Gastrocnemius medialis (tissue), 4 donors: Measurements from ENCODE around the gene CIB4. TPM values are rescaled to one million over a fixed set of nuclear protein-coding genes. Genes with fewer than 3 reads are reported as not detected.
"Not testable (repeated sequence)": the region's sequence is repeated elsewhere in the genome, so short reads cannot be mapped to it uniquely, and the experiment has no call there.

Experiments used
- ATAC-seq, 2 donors: fragments of 150-250 bp; one replicate each; pipeline ENCODE4 v1.9.1; 2016
- DNase-seq, 2 donors: peaks; one replicate each; pipeline ENCODE4 v3.0.0-alpha.2; 2019
- H3K27ac ChIP-seq, 4 donors: fragments of 200-600 bp; sonication (generic); 1 replicate in 1 of 4; 2 replicates in 3 of 4; pipeline ENCODE4 v1.5.1; 2016 to 2018; ENCODE audit warnings: mild to moderate bottlenecking in 2 of 4, moderate library complexity in 1 of 4
- H3K27me3 ChIP-seq, 3 donors: fragments of 200-600 bp; sonication (generic) in 2 of 3; 1 replicate in 1 of 3; 2 replicates in 2 of 3; pipeline versions ENCODE4 v1.5.1 to v1.6.0; 2016 to 2019; ENCODE audit warnings: mild to moderate bottlenecking in 1 of 3, moderate library complexity in 1 of 3
- H3K36me3 ChIP-seq, 2 donors: fragments of 200-600 bp; sonication (generic) in 1 of 2; one replicate each; pipeline ENCODE4 v1.5.1; 2017 to 2018
- H3K4me1 ChIP-seq, 2 donors: fragments of 200-600 bp; sonication (generic) in 1 of 2; one replicate each; pipeline ENCODE4 v1.5.1; 2016 to 2017; ENCODE audit warnings: mild to moderate bottlenecking in 2 of 2
- H3K4me3 ChIP-seq, 4 donors: fragments of 200-600 bp; sonication (generic) in 3 of 4; 1 replicate in 1 of 4; 2 replicates in 3 of 4; pipeline ENCODE4 v1.5.1; 2016 to 2019; ENCODE audit warnings: mild to moderate bottlenecking in 2 of 4
- H3K9me3 ChIP-seq, 3 donors: fragments of 200-600 bp; sonication (generic) in 2 of 3; 1 replicate in 1 of 3; 2 replicates in 2 of 3; pipeline ENCODE4 v1.5.1; 2016 to 2019
- POLR2A ChIP-seq, 2 donors: fragments of 450-650 bp; IDR thresholded peaks; one replicate each; pipeline ENCODE4 v1.6.1; 2017; ENCODE audit warnings: antibody characterized with exemption in 2 of 2, mild to moderate bottlenecking in 2 of 2, moderate library complexity in 2 of 2
- in situ Hi-C, 4 donors: fragments of 200-750 bp; cut with MboI; loops; one replicate each; pipeline versions ENCODE4 v1.15.0 to v1.8.0; 2017; ENCODE audit warnings: low sequenced_read_pairs in 4 of 4
- intact Hi-C: fragments of 100-400 bp; cut with DNase I; formaldehyde crosslinking; loops from one replicate; pipeline ENCODE4 v1.15.1; 2023; ENCODE audit warnings: low total_unique reads
- total RNA-seq, 4 donors: library from RNA; depleted of rRNA; stranded (reverse); fragments of >200 nt; gene quantifications; one replicate each; pipeline versions ENCODE4 v1.1.0 to v1.2.3, GENCODE V29; 2016
- TF ChIP-seq, protein P1 (sequence below), 5 experiments: fragments of 450-650 bp in 3 of 5; fragments of 200-600 bp in 2 of 5; sonication (generic) in 2 of 5; IDR thresholded peaks in 4 of 5; conservative IDR thresholded peaks in 1 of 5; 1 replicate in 4 of 5; 2 replicates in 1 of 5; pipeline ENCODE4 v1.5.1; 2016 to 2019; ENCODE audit warnings: antibody characterized with exemption in 5 of 5, mild to moderate bottlenecking in 3 of 5, moderate library complexity in 3 of 5

Gene CIB4
- total RNA-seq, 4 donors from 2014 or later: not detected

DNA sequence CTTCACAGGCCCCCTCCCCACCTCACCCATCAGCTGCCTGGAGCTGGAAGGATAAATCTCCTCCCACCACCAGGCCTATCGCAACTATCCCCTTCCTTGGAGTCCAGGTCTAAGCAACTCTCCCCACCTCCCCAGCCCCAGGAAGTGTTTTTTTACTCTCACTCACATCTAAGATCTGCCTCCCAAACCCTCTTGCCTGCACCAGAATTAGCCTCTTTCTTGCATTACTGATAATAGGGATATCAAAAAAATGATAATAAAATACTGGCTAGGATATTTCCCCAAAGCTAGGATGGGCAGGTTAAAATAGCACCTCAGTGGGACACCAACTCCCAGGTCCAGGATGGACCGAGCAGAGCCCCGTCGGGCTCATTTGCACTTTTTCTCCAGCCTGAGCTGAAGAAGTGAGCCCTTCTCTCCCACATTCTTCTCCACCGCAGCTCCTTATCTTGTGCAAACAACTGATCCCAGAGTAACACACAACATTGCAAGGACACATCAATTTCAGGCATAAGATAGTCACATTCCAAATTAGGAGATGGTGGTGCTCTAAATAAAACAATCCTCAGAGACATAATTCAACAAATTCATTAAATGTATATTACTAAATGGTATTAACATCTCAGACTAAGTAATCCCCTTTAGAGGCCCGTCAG, 17.7 kb upstream of the CIB4 start:
- Histone ChIP-seq H3K36me3 (no peaks in the 10 kb centered on the region), H3K27me3 (no peaks in the 10 kb centered on the region), H3K27ac (no peak overlapping the region), H3K4me1 (no peaks in the 10 kb centered on the region), H3K4me3 (no peak overlapping the region), H3K9me3 (peaks cover 0 to 17% (median 0%) of the 10 kb centered on the region in 3 donors)
- ATAC-seq (no peak), DNase-seq (no peak)
- in situ Hi-C loops (no loop called here), intact Hi-C loops (no loop called here)
- no peak for TF ChIP-seq POLR2A (IDR thresholded peaks at IDR 0.05)
- TF ChIP-seq, protein P1, sequence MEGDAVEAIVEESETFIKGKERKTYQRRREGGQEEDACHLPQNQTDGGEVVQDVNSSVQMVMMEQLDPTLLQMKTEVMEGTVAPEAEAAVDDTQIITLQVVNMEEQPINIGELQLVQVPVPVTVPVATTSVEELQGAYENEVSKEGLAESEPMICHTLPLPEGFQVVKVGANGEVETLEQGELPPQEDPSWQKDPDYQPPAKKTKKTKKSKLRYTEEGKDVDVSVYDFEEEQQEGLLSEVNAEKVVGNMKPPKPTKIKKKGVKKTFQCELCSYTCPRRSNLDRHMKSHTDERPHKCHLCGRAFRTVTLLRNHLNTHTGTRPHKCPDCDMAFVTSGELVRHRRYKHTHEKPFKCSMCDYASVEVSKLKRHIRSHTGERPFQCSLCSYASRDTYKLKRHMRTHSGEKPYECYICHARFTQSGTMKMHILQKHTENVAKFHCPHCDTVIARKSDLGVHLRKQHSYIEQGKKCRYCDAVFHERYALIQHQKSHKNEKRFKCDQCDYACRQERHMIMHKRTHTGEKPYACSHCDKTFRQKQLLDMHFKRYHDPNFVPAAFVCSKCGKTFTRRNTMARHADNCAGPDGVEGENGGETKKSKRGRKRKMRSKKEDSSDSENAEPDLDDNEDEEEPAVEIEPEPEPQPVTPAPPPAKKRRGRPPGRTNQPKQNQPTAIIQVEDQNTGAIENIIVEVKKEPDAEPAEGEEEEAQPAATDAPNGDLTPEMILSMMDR (IDR thresholded peaks at IDR 0.05 in 4 of 5, conservative IDR thresholded peaks at IDR 0.05 in 1 of 5): no peak

DNA sequence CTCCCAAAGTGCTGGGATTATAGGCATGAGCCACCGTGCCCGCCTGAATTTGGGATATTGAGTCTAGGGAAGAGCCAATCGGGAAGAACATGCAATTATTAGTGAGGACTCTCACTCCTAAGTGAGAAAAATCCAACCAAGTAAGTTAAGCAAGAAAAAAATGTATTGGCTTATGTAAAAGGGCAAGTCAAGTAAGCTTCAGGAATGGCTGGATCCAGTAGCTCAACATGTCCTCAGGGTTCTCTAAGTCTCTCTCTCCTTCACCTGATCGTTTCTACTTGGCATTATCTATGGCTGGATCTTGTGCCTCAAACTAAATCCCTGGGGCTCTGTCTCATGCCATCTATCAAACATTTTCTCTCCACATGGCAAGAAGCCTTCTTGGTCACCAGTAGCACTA, 16.1 kb upstream of the CIB4 start:
- H3K36me3 ChIP-seq: no peaks in the 10 kb centered on the region
- no peak for ATAC-seq
- H3K27ac ChIP-seq: no peak overlapping the region
- H3K4me3 ChIP-seq: no peak overlapping the region
- H3K4me1 ChIP-seq: no peaks in the 10 kb centered on the region
- peaks cover 0 to 17% (median 0%) of the 10 kb centered on the region in 3 donors for H3K9me3 ChIP-seq
- in situ Hi-C loops (no loop called here), intact Hi-C loops (no loop called here)
- DNase-seq: no peak
- TF ChIP-seq, protein P1 (IDR thresholded peaks at IDR 0.05 in 4 of 5, conservative IDR thresholded peaks at IDR 0.05 in 1 of 5): no peak
- TF ChIP-seq POLR2A (IDR thresholded peaks at IDR 0.05): no peak
- no peaks in the 10 kb centered on the region for H3K27me3 ChIP-seq

- Histone ChIP-seq H3K9me3 (peaks cover 0 to 13% (median 0%) of the 10 kb centered on the region in 3 donors), H3K27ac (no peak overlapping the region), H3K4me1 (no peaks in the 10 kb centered on the region), H3K36me3 (no peaks in the 10 kb centered on the region), H3K4me3 (no peak overlapping the region), H3K27me3 (no peaks in the 10 kb centered on the region)
- TF ChIP-seq POLR2A (IDR thresholded peaks at IDR 0.05): no peak
- TF ChIP-seq, protein P1 (IDR thresholded peaks at IDR 0.05 in 4 of 5, conservative IDR thresholded peaks at IDR 0.05 in 1 of 5): no peak
- in situ Hi-C loops: no loop called here
- intact Hi-C loops: no loop called here
- DNase-seq (no peak), ATAC-seq (no peak)
Observed at GRCh38 chr2:26655611-26656195, 14.5 kb upstream of the CIB4 start.

DNA sequence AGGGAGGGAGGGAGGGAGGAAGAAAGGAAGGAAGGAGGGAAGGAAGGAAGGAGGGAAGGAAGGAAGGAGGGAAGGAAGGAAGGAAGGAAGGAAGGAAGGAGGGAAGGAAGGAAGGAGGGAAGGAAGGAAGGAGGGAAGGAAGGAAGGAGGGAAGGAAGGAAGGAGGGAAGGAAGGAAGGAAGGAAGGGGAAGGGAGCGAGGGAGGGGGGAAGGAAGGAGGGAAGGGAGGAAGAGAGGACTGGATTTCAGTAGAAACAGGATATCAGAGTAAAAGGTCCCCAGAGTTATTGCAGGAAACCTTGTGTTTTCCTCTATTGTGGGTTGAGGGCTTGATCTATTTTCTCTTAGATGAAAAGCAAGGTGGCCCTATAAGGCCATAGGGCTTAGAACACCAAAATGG, 14.0 kb upstream of the CIB4 start:
- DNase-seq, ATAC-seq, H3K27ac ChIP-seq, H3K36me3 ChIP-seq, H3K4me1 ChIP-seq, H3K9me3 ChIP-seq, H3K27me3 ChIP-seq, in situ Hi-C loops, intact Hi-C loops, H3K4me3 ChIP-seq: not testable (repeated sequence)

DNA sequence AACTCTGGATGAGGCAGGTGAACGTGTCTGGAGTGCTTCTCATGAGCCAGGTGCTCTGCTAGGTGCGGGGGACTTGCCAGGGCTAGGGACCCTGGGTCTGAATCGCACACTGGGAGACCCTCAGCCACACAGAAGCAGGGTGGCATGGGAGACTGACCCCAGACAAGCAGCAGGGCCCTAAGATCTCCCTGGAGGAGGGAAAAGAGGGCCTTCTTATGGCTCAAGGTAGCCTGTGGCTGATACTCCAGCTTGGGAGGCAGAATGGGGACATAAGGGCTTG, 12.8 kb upstream of the CIB4 start:
- Histone ChIP-seq H3K4me3 (no peak overlapping the region), H3K36me3 (no peaks in the 10 kb centered on the region), H3K27me3 (no peaks in the 10 kb centered on the region), H3K9me3 (no peaks in the 10 kb centered on the region), H3K4me1 (no peaks in the 10 kb centered on the region), H3K27ac (no peak overlapping the region)
- in situ Hi-C loops (no loop called here), intact Hi-C loops (no loop called here)
- ATAC-seq (no peak), DNase-seq (no peak)
- no peak for TF ChIP-seq POLR2A (IDR thresholded peaks at IDR 0.05)
- TF ChIP-seq, protein P1 (IDR thresholded peaks at IDR 0.05 in 4 of 5, conservative IDR thresholded peaks at IDR 0.05 in 1 of 5): no peak
